K562 (cell line): ENCODE measurements around the gene CCNY. TPM values are rescaled to one million over a fixed set of nuclear protein-coding genes. Genes with fewer than 3 reads are reported as not detected.

Experiments
- ATAC-seq: fragments of 200-7000 bp; cut with Tn5 transposase; 3 replicates; pipeline ENCODE4 v1.9.1; 2020; ENCODE audit warnings: moderate library complexity
- BruUV-seq: library from RNA; stranded (reverse); fragments of 400-500 nt; replicated peaks from 2 replicates; lab custom pipeline; 2021; lab: Mats Ljungman, UMichigan
- CTCF ChIA-PET: fragments of 300-600 bp; formaldehyde crosslinking; extraction: SDS; loops from one replicate; lab custom pipeline; 2021; ENCODE audit warnings: low intra/inter-chr PET ratio; lab: Yijun Ruan, JAX
- POLR2A ChIA-PET: fragments of 300-600, 350-650 bp; sonication (Branson Sonifier 250); formaldehyde crosslinking; extraction: SDS; loops from one replicate; lab custom pipeline; 2021; ENCODE audit warnings: antibody characterized with exemption, inconsistent platforms; lab: Yijun Ruan, JAX
- DNase-seq, 4 experiments: peaks; one replicate each; pipeline versions ENCODE4 v3.0.0 to v3.0.0-alpha.2; 2011 to 2018; ENCODE audit warnings: low spot score in 3 of 4, mixed read lengths in 3 of 4; ENCODE audit errors: extremely low read depth in 1 of 4
- FAIRE-seq: peaks from 2 replicates; lab custom pipeline; 2011; peaks lifted over from hg19 to GRCh38; lab: Jason Lieb, UNC
- H2AFZ ChIP-seq: 2 replicates; pipeline ENCODE4 v1.6.0; 2011; ENCODE audit warnings: low read depth, low read length, control low read depth, inconsistent platforms
- H3K27ac ChIP-seq: fragments of 200-600 bp; 3 replicates; pipeline ENCODE4 v1.8.0; 2011; ENCODE audit warnings: low read depth, mild to moderate bottlenecking, control low read depth, inconsistent platforms, low read length, moderate library complexity, mixed read lengths; ENCODE audit errors: extremely low read depth
- H3K27me3 ChIP-seq, 2 experiments: fragments of 300-600 bp in 1 of 2; 2 replicates in 1 of 2; 3 replicates in 1 of 2; pipeline versions ENCODE4 v1.6.0 to v1.8.0; 2011; ENCODE audit warnings: inconsistent platforms in 2 of 2, low read length in 2 of 2, mild to moderate bottlenecking in 1 of 2, mixed read lengths in 1 of 2, moderate library complexity in 1 of 2; ENCODE audit not compliant: control insufficient read depth in 2 of 2, insufficient read depth in 2 of 2
- H3K36me3 ChIP-seq: fragments of 300-600 bp; 3 replicates; pipeline ENCODE4 v1.8.0; 2011; ENCODE audit warnings: mild to moderate bottlenecking, low read length, inconsistent platforms; ENCODE audit not compliant: control insufficient read depth, insufficient read depth
- H3K4me1 ChIP-seq, 2 experiments: fragments of 200-600 bp in 1 of 2; replicated peaks in 1 of 2; 2 replicates in 1 of 2; 3 replicates in 1 of 2; pipeline versions ENCODE4 v1.5.1 to v1.8.0; 2011; ENCODE audit warnings: inconsistent platforms in 2 of 2, low read length in 2 of 2, mild to moderate bottlenecking in 1 of 2, mixed read lengths in 1 of 2, moderate library complexity in 1 of 2; ENCODE audit not compliant: control insufficient read depth in 2 of 2, insufficient read depth in 2 of 2
- H3K4me2 ChIP-seq: 2 replicates; pipeline ENCODE4 v1.6.1; 2011; ENCODE audit warnings: low read length, control low read depth, inconsistent platforms, mixed read lengths; ENCODE audit not compliant: insufficient read depth
- H3K4me3 ChIP-seq: fragments of 200-600 bp; sonication (generic), shearing (Covaris generic); 2 replicates; pipeline ENCODE4 v1.5.1; 2016; ENCODE audit warnings: control low read depth, inconsistent platforms
- H3K79me2 ChIP-seq: fragments of 200-600 bp; 3 replicates; pipeline ENCODE4 v1.8.0; 2011; ENCODE audit warnings: low read length, inconsistent platforms; ENCODE audit not compliant: control insufficient read depth, insufficient read depth
- H3K9ac ChIP-seq, 2 experiments: 2 replicates each; pipeline versions ENCODE4 v1.6.0 to v1.6.1; 2011; ENCODE audit warnings: low read depth in 2 of 2, low read length in 2 of 2, control low read depth in 1 of 2, inconsistent platforms in 1 of 2, mild to moderate bottlenecking in 1 of 2, mixed read lengths in 1 of 2; ENCODE audit not compliant: insufficient read depth in 1 of 2
- H3K9me1 ChIP-seq: one replicate; pipeline ENCODE4 v1.6.0; 2011; ENCODE audit warnings: inconsistent platforms, mild to moderate bottlenecking, low read length, moderate library complexity; ENCODE audit not compliant: control insufficient read depth, insufficient read depth
- H3K9me3 ChIP-seq: replicated peaks from 2 replicates; pipeline ENCODE4 v1.5.1; 2011; ENCODE audit warnings: low read depth, low read length, inconsistent platforms; ENCODE audit not compliant: control insufficient read depth, insufficient read depth
- H4K20me1 ChIP-seq: replicated peaks from 2 replicates; pipeline ENCODE4 v1.6.1; 2011; ENCODE audit warnings: low read length, inconsistent platforms, mixed read lengths; ENCODE audit not compliant: control insufficient read depth, insufficient read depth
- EP400 ChIP-seq: fragments of 450-650 bp; IDR thresholded peaks from 2 replicates; pipeline ENCODE4 v1.6.1; 2017; ENCODE audit warnings: antibody characterized with exemption, mild to moderate bottlenecking, moderate library complexity
- JUNB ChIP-seq: fragments of 450-650 bp; formaldehyde crosslinking; conservative IDR thresholded peaks from 2 replicates; pipeline ENCODE4 v1.4.0; 2020; ENCODE audit warnings: mild to moderate bottlenecking
- KDM1A ChIP-seq, 2 experiments: fragments of 450-650 bp; IDR thresholded peaks; 2 replicates each; pipeline ENCODE4 v1.6.1; 2016; ENCODE audit warnings: mild to moderate bottlenecking in 2 of 2
- MAFK ChIP-seq: IDR thresholded peaks from 2 replicates; pipeline ENCODE4 v1.6.1; 2011; ENCODE audit warnings: low read length, improper control_type of control experiment
- NR4A1 ChIP-seq, 2 experiments: fragments of 250-450 bp in 1 of 2; fragments of 450-650 bp in 1 of 2; sonication (Bioruptor Pico) in 1 of 2; IDR thresholded peaks; 2 replicates each; pipeline versions ENCODE4 v1.4.0 to v1.6.1; 2016 to 2020; ENCODE audit warnings: mild to moderate bottlenecking in 2 of 2, missing compliant biosample characterization in 1 of 2, missing genetic modification characterization in 1 of 2, moderate library complexity in 1 of 2
- POLR2H ChIP-seq: IDR thresholded peaks from 2 replicates; pipeline ENCODE4 v1.6.1; 2016; ENCODE audit warnings: missing genetic modification characterization, low read depth, mild to moderate bottlenecking, control low read depth, missing compliant biosample characterization, moderate library complexity
- SMARCB1 ChIP-seq: IDR thresholded peaks from 2 replicates; pipeline ENCODE4 v1.6.1; 2011; ENCODE audit warnings: improper control_type of control experiment, low read depth; ENCODE audit not compliant: insufficient read length
- ZBTB11 ChIP-seq, 3 experiments: fragments of 200-800 bp in 1 of 3; fragments of 250-450 bp in 1 of 3; fragments of 450-650 bp in 1 of 3; sonication (Bioruptor Pico) in 1 of 3; sonication (Bioruptor generic) in 1 of 3; formaldehyde crosslinking in 1 of 3; IDR thresholded peaks; 2 replicates each; pipeline versions ENCODE4 v1.6.1 to v1.8.0; 2016 to 2022; ENCODE audit warnings: mild to moderate bottlenecking in 2 of 3, missing genetic modification characterization in 2 of 3, missing compliant biosample characterization in 1 of 3, moderate library complexity in 1 of 3
- ZNF311 ChIP-seq: fragments of 250-450 bp; sonication (Bioruptor Pico); IDR thresholded peaks from 2 replicates; pipeline ENCODE4 v1.4.0; 2020; ENCODE audit warnings: mild to moderate bottlenecking, moderate library complexity
- ZNF318 ChIP-seq, 2 experiments: fragments of 450-650 bp; IDR thresholded peaks; 2 replicates each; pipeline ENCODE4 v1.6.1; 2016; ENCODE audit warnings: mild to moderate bottlenecking in 2 of 2, borderline replicate concordance in 1 of 2, low read depth in 1 of 2, moderate library complexity in 1 of 2
- WGBS: fragments of 100-300 bp; shearing (Covaris generic); methylation state at CpG from one replicate; pipeline ENCODE4 v1.1.6; 2016; ENCODE audit warnings: low coverage, mixed read lengths; ENCODE audit not compliant: insufficient coverage; ENCODE audit errors: missing lambda C conversion rate; 5-methylcytosine and 5-hydroxymethylcytosine counted together
- in situ Hi-C: fragments of 300-500 bp; cut with MboI; formaldehyde crosslinking; loops from 4 replicates; pipeline ENCODE4 v1.15.0; 2018; ENCODE audit warnings: inconsistent platforms, mixed read lengths
- intact Hi-C: fragments of 100-400 bp; cut with micrococcal nuclease; formaldehyde crosslinking; loops from 2 replicates; pipeline ENCODE4 v1.14.2; 2022
- polyA plus RNA-seq, 8 experiments: library from polyadenylated mRNA; depleted of rRNA in 4 of 8; stranded (reverse) in 5 of 8; unstranded in 3 of 8; fragments of >200 nt; fragmentation: Nextera tagmentation in 2 of 8; fragmentation: Illumina TruSeq in 1 of 8; extraction: Ambion mirVana in 2 of 8; extraction: Trizol in 1 of 8; gene quantifications; 2 replicates each; pipeline versions ENCODE4 v1.2.1 to v1.2.3, GENCODE V29; 2011 to 2014; ENCODE audit warnings: inconsistent platforms in 1 of 8, missing spikeins in 1 of 8
- total RNA-seq, 7 experiments: library from RNA; depleted of rRNA in 6 of 7; stranded (reverse); fragments of >200 nt in 6 of 7; fragmentation: Illumina TruSeq in 2 of 7; extraction: Trizol in 2 of 7; gene quantifications; 2 replicates each; pipeline versions ENCODE4 v1.2.1 to v1.2.3, GENCODE V29; 2011 to 2021; ENCODE audit warnings: low replicate concordance in 1 of 7

Gene CCNY
- total and polyA plus RNA-seq, 9 of the 15 experiments (the other 6 are each of a cell fraction or from before 2014, with no cell fraction given) = 8.4 to 109 (median 38.6) TPM

- H2AFZ ChIP-seq = no peak overlapping the region
- ChIA-PET POLR2A (interaction anchor here (0.6 to 2.5 kb wide), 8 partner anchors 9 to 175 kb away, joined by 3 to 14 read pairs (median 3); no protein-coding TSS in a partner anchor), CTCF (no interaction called here)
- peaks cover 18 to 90% of the 10 kb centered on the region in 2 experiments for H3K4me1 ChIP-seq
- peaks cover 100% of the 10 kb centered on the region for H3K79me2 ChIP-seq
- no peaks in the 10 kb centered on the region for H3K9me1 ChIP-seq
- H3K9ac ChIP-seq = peak overlapping the region in 1 of 2 experiments; percentile 76; a peak in 2 of 4 replicates
- no peaks in the 10 kb centered on the region for H3K27me3 ChIP-seq
- in situ Hi-C loops (no loop called here), intact Hi-C loops (loop anchor here (1.0 to 5.0 kb wide), 3 partner anchors 13 to 60 kb away; partner anchors contain the start of gene CCNY)
- no TSS peak for BruUV-seq
- FAIRE-seq (no peak), ATAC-seq (no peak), DNase-seq (no peak)
- no peaks in the 10 kb centered on the region for H4K20me1 ChIP-seq
- no peaks in the 10 kb centered on the region; the same call in 2 of the 3 replicates for H3K36me3 ChIP-seq
- H3K27ac ChIP-seq = peak overlapping the region; percentile 99
- peaks cover 14% of the 10 kb centered on the region for H3K9me3 ChIP-seq
- peak overlapping the region; percentile 86 for H3K4me2 ChIP-seq
- WGBS = 40% methylated on average over 2 of the region's 2 CpGs
- H3K4me3 ChIP-seq = no peak overlapping the region
- TF ChIP-seq ZNF318 (IDR thresholded peaks at IDR 0.05; ENCODE audit: borderline replicate concordance in 1 of 2, low read depth in 1 of 2) (peak in 1 of 2 experiments; percentile 86; a peak in 1 of 4 replicates), POLR2H (peak; percentile 55; the same call in 1 of the 2 replicates), EP400 (no peak), NR4A1 (CRISPR knock-in tag; IDR thresholded peaks at IDR 0.05) (no peak), NR4A1 (tag; IDR thresholded peaks at IDR 0.05) (no peak), ZNF311 (0 out of 2 replicates have a peak, but pooled peaks have one; percentile 21), KDM1A (IDR thresholded peaks at IDR 0.05) (peak in 1 of 2 experiments; percentile 4; a peak in 1 of 4 replicates), ZBTB11 (CRISPR knock-in tag; IDR thresholded peaks at IDR 0.05) (peak in 1 of 3 experiments; percentile 53; a peak in 1 of 6 replicates), MAFK (no peak), JUNB (CRISPR knock-in tag) (no peak), SMARCB1 (no peak)
These were observed 55.6 kb downstream of the CCNY start for GRCh38 chr10:35391954-35392262.
